ENCODE measurements around the gene GTF3C2. TPM values are rescaled to one million over a fixed set of nuclear protein-coding genes. Genes with fewer than 3 reads are reported as not detected.

The GTF3C2 gene
- total RNA-seq, 1 experiment from 2014 or later: 109 TPM

DNA sequence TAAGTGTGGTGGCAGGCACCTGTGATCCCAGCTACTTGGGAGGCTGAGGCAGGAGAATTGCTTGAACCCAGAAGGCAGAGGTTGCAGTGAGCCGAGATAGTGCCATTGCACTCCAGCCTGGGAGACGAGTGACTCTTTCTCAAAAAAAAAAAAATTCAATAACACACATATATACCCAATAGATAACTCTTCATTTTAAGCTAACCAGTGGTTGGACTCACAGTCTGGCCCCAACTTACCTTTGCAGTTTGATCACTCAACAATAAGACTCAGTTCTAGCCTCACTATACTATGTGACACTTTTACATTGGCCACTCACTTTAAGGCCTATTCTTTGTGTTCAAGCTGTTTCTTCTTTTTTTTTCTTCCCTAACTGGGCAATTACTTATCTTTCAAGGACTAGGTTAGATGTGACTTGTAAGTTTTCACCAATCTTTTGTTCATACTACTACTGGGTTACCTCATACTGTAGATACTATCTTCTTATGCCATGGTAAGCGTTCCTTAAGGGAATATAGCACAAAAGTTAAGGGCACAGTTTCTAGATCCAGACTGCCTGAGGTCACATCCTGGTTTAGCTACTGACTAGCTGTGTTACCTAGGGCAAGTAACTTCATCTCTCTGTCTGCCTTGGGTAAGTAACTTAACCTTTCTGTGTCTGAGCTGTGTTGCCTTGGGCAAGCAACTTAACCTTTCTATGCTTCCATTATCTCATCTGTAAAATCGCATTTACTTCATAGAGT, 6.3 kb upstream of the GTF3C2 start:
- Mint-ChIP-seq H3K4me1 (peaks cover under 1 to 9% of the 10 kb centered on the region in 2 experiments; a peak in 2 of 4 replicates), H3K27ac (no peak overlapping the region), H3K9me3 (peaks cover 6 to 7% of the 10 kb centered on the region in 2 experiments; a peak in 4 of 5 replicates), H3K4me3 (no peak overlapping the region), H3K27me3 (ENCODE audit: low read depth) (no peaks in the 10 kb centered on the region), H3K36me3 (ENCODE audit: insufficient read depth in 1 of 3, low read depth in 3 of 3) (peaks cover 33 to 55% (median 46%) of the 10 kb centered on the region in 3 experiments)
- H3K27ac ChIP-seq (ENCODE audit: insufficient read length, low read depth, low read length): no peak overlapping the region
- H2BK15ac ChIP-seq (ENCODE audit: low read depth, low read length): no peak overlapping the region
- no peak overlapping the region for H3K23ac ChIP-seq (ENCODE audit: insufficient read length, low read depth, low read length)
- DNase-seq: no peak
- H3K14ac ChIP-seq (ENCODE audit: insufficient read depth, low read length): no peak overlapping the region
- no peaks in the 10 kb centered on the region for H3K79me1 ChIP-seq (ENCODE audit: insufficient read depth, low read depth, low read length, poor library complexity, severe bottlenecking)
- no peaks in the 10 kb centered on the region for H3K27me3 ChIP-seq (ENCODE audit: insufficient read depth, low read length)
- H3K18ac ChIP-seq (ENCODE audit: insufficient read length, low read depth, low read length): no peak overlapping the region
- H3K4me2 ChIP-seq (ENCODE audit: insufficient read depth, insufficient read length, low read length): no peak overlapping the region
- no peak overlapping the region for H3K4ac ChIP-seq (ENCODE audit: low read depth, low read length)
- no peak overlapping the region for H2BK20ac ChIP-seq (ENCODE audit: low read depth, low read length, poor library complexity, severe bottlenecking)
- no peak overlapping the region for H4K91ac ChIP-seq (ENCODE audit: insufficient read length, low read depth, low read length)
- H2AFZ ChIP-seq (ENCODE audit: low read length): no peak overlapping the region
- no peak overlapping the region for H3T11ph ChIP-seq (ENCODE audit: low read length)
- H4K5ac ChIP-seq (ENCODE audit: insufficient read length, low read depth, low read length): no peak overlapping the region
- H2AK5ac ChIP-seq (ENCODE audit: insufficient read length, low read length): no peak overlapping the region
- H2BK5ac ChIP-seq (ENCODE audit: insufficient read length, low read length): no peak overlapping the region
- no peak overlapping the region for H3K56ac ChIP-seq (ENCODE audit: insufficient read length, low read depth, low read length)
- no peaks in the 10 kb centered on the region for H3K23me2 ChIP-seq (ENCODE audit: insufficient read length, low read depth, low read length, poor library complexity, severe bottlenecking)
- no peak overlapping the region for H2BK120ac ChIP-seq (ENCODE audit: low read depth, low read length, poor library complexity, severe bottlenecking)
- no peak overlapping the region for H2BK12ac ChIP-seq (ENCODE audit: insufficient read length, low read depth, low read length)
- no CpG with 5 or more reads among the region's 4 CpGs for WGBS (ENCODE audit: extremely low coverage, insufficient read length, low lambda C conversion rate)
- H3K9me3 ChIP-seq (ENCODE audit: control insufficient read depth, low read depth, low read length): no peaks in the 10 kb centered on the region
- H4K8ac ChIP-seq (replicated peaks; ENCODE audit: insufficient read length, low read depth, low read length): no peak overlapping the region
- TF ChIP-seq, protein P1, sequence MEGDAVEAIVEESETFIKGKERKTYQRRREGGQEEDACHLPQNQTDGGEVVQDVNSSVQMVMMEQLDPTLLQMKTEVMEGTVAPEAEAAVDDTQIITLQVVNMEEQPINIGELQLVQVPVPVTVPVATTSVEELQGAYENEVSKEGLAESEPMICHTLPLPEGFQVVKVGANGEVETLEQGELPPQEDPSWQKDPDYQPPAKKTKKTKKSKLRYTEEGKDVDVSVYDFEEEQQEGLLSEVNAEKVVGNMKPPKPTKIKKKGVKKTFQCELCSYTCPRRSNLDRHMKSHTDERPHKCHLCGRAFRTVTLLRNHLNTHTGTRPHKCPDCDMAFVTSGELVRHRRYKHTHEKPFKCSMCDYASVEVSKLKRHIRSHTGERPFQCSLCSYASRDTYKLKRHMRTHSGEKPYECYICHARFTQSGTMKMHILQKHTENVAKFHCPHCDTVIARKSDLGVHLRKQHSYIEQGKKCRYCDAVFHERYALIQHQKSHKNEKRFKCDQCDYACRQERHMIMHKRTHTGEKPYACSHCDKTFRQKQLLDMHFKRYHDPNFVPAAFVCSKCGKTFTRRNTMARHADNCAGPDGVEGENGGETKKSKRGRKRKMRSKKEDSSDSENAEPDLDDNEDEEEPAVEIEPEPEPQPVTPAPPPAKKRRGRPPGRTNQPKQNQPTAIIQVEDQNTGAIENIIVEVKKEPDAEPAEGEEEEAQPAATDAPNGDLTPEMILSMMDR (conservative IDR thresholded peaks at IDR 0.05): no peak
- H3K79me2 ChIP-seq (ENCODE audit: insufficient read depth, low read length): peaks cover 2% of the 10 kb centered on the region; the same call in 1 of the 2 replicates
- H3K4me1 ChIP-seq (ENCODE audit: insufficient read depth, low read length): no peaks in the 10 kb centered on the region; the same call in 1 of the 2 replicates
- no peaks in the 10 kb centered on the region for H4K20me1 ChIP-seq (ENCODE audit: control insufficient read depth, insufficient read depth, insufficient read length)
- H3K9ac ChIP-seq (ENCODE audit: extremely low read depth, insufficient read length, low read length): no peak overlapping the region
